HCT116 (cell line): ENCODE measurements around the gene IQCN. TPM values are rescaled to one million over a fixed set of nuclear protein-coding genes. Genes with fewer than 3 reads are reported as not detected.
A peak's percentile ranks its signal among the peaks of the same experiment; 100 is the strongest.

Experiments
- ATAC-seq: fragments of 200-7000 bp; cut with Tn5 transposase; 2 replicates; pipeline ENCODE4 v1.9.1; 2020; ENCODE audit warnings: mild to moderate bottlenecking, moderate library complexity
- BruUV-seq: library from RNA; stranded (reverse); fragments of 400-500 nt; replicated peaks from 2 replicates; lab custom pipeline; 2021; lab: Mats Ljungman, UMichigan
- CTCF ChIA-PET: fragments of 300-600 bp; sonication (Branson Sonifier 250); formaldehyde crosslinking; loops from one replicate; lab custom pipeline; 2021; ENCODE audit warnings: antibody characterized with exemption; lab: Charles Lee
- POLR2A ChIA-PET: fragments of 300-600, 350-600 bp; sonication (Branson Sonifier 250); formaldehyde crosslinking; loops from one replicate; lab custom pipeline; 2021; ENCODE audit warnings: antibody characterized with exemption; lab: Charles Lee
- RAD21 ChIA-PET, 2 experiments: fragments of 300-600 bp; sonication (Branson Sonifier 250); formaldehyde crosslinking; loops; one replicate each; lab custom pipeline; 2023; ENCODE audit warnings: low total read pairs in 2 of 2; ENCODE audit not compliant: uncharacterized antibody in 2 of 2, unreplicated experiment in 2 of 2, low non-redundant PET in 1 of 2; lab: Charles Lee
- DNase-seq: peaks from one replicate; pipeline ENCODE4 v3.0.0-alpha.2; 2010; ENCODE audit warnings: low read depth, low spot score
- H2AFZ ChIP-seq: fragments of 200-600 bp; shearing (Covaris generic), sonication (generic); 2 replicates; pipeline ENCODE4 v1.6.1; 2017; ENCODE audit warnings: low read depth, mixed run types, mixed read lengths, antibody characterized with exemption, low read length; ENCODE audit not compliant: poor library complexity, severe bottlenecking
- H3K27ac ChIP-seq: 2 replicates; pipeline ENCODE4 v1.5.1; 2012; ENCODE audit warnings: low read depth, low read length
- H3K27me3 ChIP-seq: fragments of 200-600 bp; sonication (generic); 2 replicates; pipeline ENCODE4 v1.6.1; 2016; ENCODE audit warnings: mixed run types, low read length, mixed read lengths; ENCODE audit not compliant: insufficient read depth
- H3K36me3 ChIP-seq, 2 experiments: fragments of 200-500 bp in 1 of 2; fragments of 200-600 bp in 1 of 2; sonication (Bioruptor generic) in 1 of 2; sonication (generic) in 1 of 2; 2 replicates each; pipeline versions ENCODE4 v1.5.1 to v1.6.1; 2014 to 2016; ENCODE audit warnings: low read length in 2 of 2, inconsistent platforms in 1 of 2, mixed read lengths in 1 of 2, mixed run types in 1 of 2; ENCODE audit not compliant: insufficient read depth in 2 of 2, control insufficient read depth in 1 of 2
- H3K4me1 ChIP-seq, 2 experiments: fragments of 200-600 bp in 1 of 2; sonication (generic) in 1 of 2; 2 replicates each; pipeline versions ENCODE4 v1.5.1 to v1.6.1; 2012 to 2017; ENCODE audit warnings: low read length in 2 of 2, inconsistent platforms in 1 of 2, mild to moderate bottlenecking in 1 of 2, mixed read lengths in 1 of 2, mixed run types in 1 of 2, moderate library complexity in 1 of 2; ENCODE audit not compliant: insufficient read depth in 2 of 2, control insufficient read depth in 1 of 2
- H3K4me2 ChIP-seq: fragments of 200-600 bp; sonication (generic); 2 replicates; pipeline ENCODE4 v1.6.1; 2017; ENCODE audit warnings: mixed run types, low read length, mixed read lengths
- H3K4me3 ChIP-seq, 2 experiments: fragments of 200-600 bp in 1 of 2; sonication (generic) in 1 of 2; replicated peaks in 1 of 2; 2 replicates each; pipeline ENCODE4 v1.5.1; 2011 to 2016; ENCODE audit warnings: low read length in 2 of 2, control low read depth in 1 of 2, low read depth in 1 of 2, mild to moderate bottlenecking in 1 of 2, mixed read lengths in 1 of 2, mixed run types in 1 of 2
- H3K79me2 ChIP-seq: fragments of 200-600 bp; sonication (generic); 2 replicates; pipeline ENCODE4 v1.6.1; 2017; ENCODE audit warnings: mild to moderate bottlenecking, mixed run types, low read length, moderate library complexity, mixed read lengths; ENCODE audit not compliant: insufficient read depth
- H3K9ac ChIP-seq: fragments of 200-600 bp; sonication (generic); 2 replicates; pipeline ENCODE4 v1.6.1; 2016; ENCODE audit warnings: low read length, mixed read lengths
- H3K9me2 ChIP-seq: fragments of 200-600 bp; sonication (generic), shearing (Covaris generic); 2 replicates; pipeline ENCODE4 v1.6.1; 2017; ENCODE audit warnings: mixed run types, mild to moderate bottlenecking, moderate library complexity; ENCODE audit not compliant: insufficient read depth
- H3K9me3 ChIP-seq, 2 experiments: fragments of 200-500 bp in 1 of 2; fragments of 200-600 bp in 1 of 2; sonication (Bioruptor generic) in 1 of 2; sonication (generic) in 1 of 2; 2 replicates each; pipeline ENCODE4 v1.6.1; 2014 to 2017; ENCODE audit warnings: low read length in 2 of 2, mixed read lengths in 2 of 2, inconsistent platforms in 1 of 2, low read depth in 1 of 2, mild to moderate bottlenecking in 1 of 2, mixed run types in 1 of 2, moderate library complexity in 1 of 2; ENCODE audit not compliant: control insufficient read depth in 1 of 2, insufficient read depth in 1 of 2
- H4K20me1 ChIP-seq: fragments of 200-600 bp; sonication (generic), shearing (Covaris generic); 2 replicates; pipeline ENCODE4 v1.6.1; 2017; ENCODE audit warnings: mixed run types, mild to moderate bottlenecking, moderate library complexity; ENCODE audit not compliant: insufficient read depth
- CBX3 ChIP-seq: IDR thresholded peaks from 2 replicates; pipeline ENCODE4 v1.6.1; 2012; ENCODE audit warnings: low read depth
- ELF1 ChIP-seq: IDR thresholded peaks from 2 replicates; pipeline ENCODE4 v1.6.1; 2012; ENCODE audit warnings: low read depth, borderline replicate concordance
- EZH2phosphoT487 ChIP-seq: fragments of 200-600 bp; IDR thresholded peaks from 2 replicates; pipeline ENCODE4 v1.6.1; 2018; ENCODE audit warnings: antibody characterized with exemption, borderline replicate concordance
- FOSL1 ChIP-seq: IDR thresholded peaks from 2 replicates; pipeline ENCODE4 v1.6.1; 2012; ENCODE audit warnings: low read depth
- JUND ChIP-seq: IDR thresholded peaks from 2 replicates; pipeline ENCODE4 v1.6.1; 2012
- POLR2AphosphoS5 ChIP-seq: IDR thresholded peaks from 2 replicates; pipeline ENCODE4 v1.6.1; 2011; ENCODE audit warnings: mild to moderate bottlenecking, low read depth, low read length, moderate library complexity
- RAD21 ChIP-seq: IDR thresholded peaks from 2 replicates; pipeline ENCODE4 v1.6.1; 2012; ENCODE audit warnings: low read depth, mild to moderate bottlenecking
- SIN3A ChIP-seq: IDR thresholded peaks from 2 replicates; pipeline ENCODE4 v1.6.1; 2012; ENCODE audit warnings: low read depth
- SP1 ChIP-seq: IDR thresholded peaks from 2 replicates; pipeline ENCODE4 v1.6.1; 2012; ENCODE audit warnings: low read depth
- SRF ChIP-seq: IDR thresholded peaks from 2 replicates; pipeline ENCODE4 v1.6.1; 2012; ENCODE audit warnings: low read depth
- YY1 ChIP-seq: IDR thresholded peaks from 2 replicates; pipeline ENCODE4 v1.6.1; 2011; ENCODE audit warnings: low read length, low read depth, moderate library complexity, mild to moderate bottlenecking; ENCODE audit not compliant: insufficient replicate concordance; ENCODE audit errors: extremely low read depth
- ZNF274 ChIP-seq: fragments of 200-500 bp; sonication (Bioruptor generic); IDR thresholded peaks from 2 replicates; pipeline ENCODE4 v1.6.1; 2014; ENCODE audit warnings: mild to moderate bottlenecking, low read depth, low read length, inconsistent platforms
- intact Hi-C: fragments of 100-400 bp; cut with micrococcal nuclease; formaldehyde crosslinking; loops from 2 replicates; pipeline ENCODE4 v1.10.0; 2022
- microRNA-seq: library from miRNA; unstranded; fragments of <30 nt; microRNA quantifications from one replicate; pipeline ENCODE4, GENCODE V29; 2016; ENCODE audit warnings: borderline number of aligned reads
- total RNA-seq: library from RNA; stranded (reverse); gene quantifications from one replicate; pipeline ENCODE4 v1.2.1, GENCODE V29; 2021; ENCODE audit not compliant: unreplicated experiment
- TF ChIP-seq, protein P1 (sequence below), 3 experiments: fragments of 200-600 bp in 1 of 3; sonication (generic) in 1 of 3; IDR thresholded peaks in 2 of 3; conservative IDR thresholded peaks in 1 of 3; 2 replicates each; pipeline ENCODE4 v1.5.1; 2012 to 2017; ENCODE audit warnings: low read depth in 2 of 3, low read length in 2 of 3, antibody characterized with exemption in 1 of 3, borderline replicate concordance in 1 of 3, control low read depth in 1 of 3, mild to moderate bottlenecking in 1 of 3, mixed read lengths in 1 of 3, mixed run types in 1 of 3, moderate library complexity in 1 of 3; ENCODE audit not compliant: insufficient read depth in 1 of 3
- TF ChIP-seq, protein P2 (sequence below): IDR thresholded peaks from 2 replicates; pipeline ENCODE4 v1.6.1; 2012
- TF ChIP-seq, protein P3 (sequence below): IDR thresholded peaks from 2 replicates; pipeline ENCODE4 v1.6.1; 2012

The IQCN gene
- total RNA-seq, 1 experiment from 2014 or later = 4.8 TPM

DNA sequence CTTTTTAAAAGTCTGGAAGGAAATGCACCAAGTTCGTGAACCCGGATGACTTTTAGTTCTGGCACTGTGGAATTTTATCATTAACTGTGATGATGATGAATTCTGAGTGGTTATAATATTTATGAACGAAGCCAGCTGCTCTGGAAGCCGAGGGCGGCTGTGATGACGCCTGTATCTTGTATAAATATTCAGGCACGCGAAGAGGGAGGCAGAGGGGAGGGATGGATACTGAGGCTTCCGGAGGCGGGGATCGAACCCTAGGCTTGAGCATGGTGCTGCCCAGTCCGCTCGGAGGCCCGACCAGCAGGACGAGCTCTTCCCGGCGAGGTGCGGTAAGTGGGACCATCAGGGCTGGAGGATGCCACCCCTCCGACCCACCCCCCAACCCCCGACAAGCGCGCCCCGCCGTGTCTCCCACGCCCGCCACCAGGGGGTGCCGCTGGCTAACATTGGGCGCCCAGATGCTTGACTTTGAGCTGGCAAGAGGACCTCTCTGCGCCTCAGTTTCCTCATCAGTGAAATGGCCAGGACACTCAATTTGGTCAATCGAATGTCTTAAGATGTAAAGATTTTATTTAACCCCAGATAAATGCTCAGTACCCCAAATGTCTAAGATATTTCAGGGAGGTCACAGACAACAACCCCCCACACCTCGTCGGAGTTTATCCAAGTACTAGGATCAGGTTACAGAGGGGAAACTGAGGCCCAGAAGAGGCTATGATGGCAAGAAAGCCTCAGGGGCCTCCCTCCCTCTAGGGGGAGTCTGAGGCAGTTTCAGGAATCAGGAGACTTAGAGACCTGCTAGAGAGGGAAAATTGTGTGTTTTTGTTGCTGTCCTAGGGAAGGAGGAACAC, 65.9 kb downstream of the IQCN start:
- peak overlapping the region; percentile 77 for H2AFZ ChIP-seq
- ATAC-seq (no peak), DNase-seq (no peak)
- H3K9ac ChIP-seq = peak overlapping the region; percentile 24; the same call in 1 of the 2 replicates
- TF ChIP-seq POLR2AphosphoS5 (no peak), YY1 (no peak), RAD21 (peak; percentile 81), SRF (no peak), ZNF274 (no peak), SIN3A (no peak), SP1 (no peak), FOSL1 (no peak), JUND (no peak), CBX3 (no peak), ELF1 (no peak), EZH2phosphoT487 (no peak)
- TF ChIP-seq, protein P1, sequence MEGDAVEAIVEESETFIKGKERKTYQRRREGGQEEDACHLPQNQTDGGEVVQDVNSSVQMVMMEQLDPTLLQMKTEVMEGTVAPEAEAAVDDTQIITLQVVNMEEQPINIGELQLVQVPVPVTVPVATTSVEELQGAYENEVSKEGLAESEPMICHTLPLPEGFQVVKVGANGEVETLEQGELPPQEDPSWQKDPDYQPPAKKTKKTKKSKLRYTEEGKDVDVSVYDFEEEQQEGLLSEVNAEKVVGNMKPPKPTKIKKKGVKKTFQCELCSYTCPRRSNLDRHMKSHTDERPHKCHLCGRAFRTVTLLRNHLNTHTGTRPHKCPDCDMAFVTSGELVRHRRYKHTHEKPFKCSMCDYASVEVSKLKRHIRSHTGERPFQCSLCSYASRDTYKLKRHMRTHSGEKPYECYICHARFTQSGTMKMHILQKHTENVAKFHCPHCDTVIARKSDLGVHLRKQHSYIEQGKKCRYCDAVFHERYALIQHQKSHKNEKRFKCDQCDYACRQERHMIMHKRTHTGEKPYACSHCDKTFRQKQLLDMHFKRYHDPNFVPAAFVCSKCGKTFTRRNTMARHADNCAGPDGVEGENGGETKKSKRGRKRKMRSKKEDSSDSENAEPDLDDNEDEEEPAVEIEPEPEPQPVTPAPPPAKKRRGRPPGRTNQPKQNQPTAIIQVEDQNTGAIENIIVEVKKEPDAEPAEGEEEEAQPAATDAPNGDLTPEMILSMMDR (IDR thresholded peaks at IDR 0.05 in 2 of 3, conservative IDR thresholded peaks at IDR 0.05 in 1 of 3; ENCODE audit: borderline replicate concordance in 1 of 3, insufficient read depth in 1 of 3, low read depth in 2 of 3, low read length in 2 of 3) = peak; percentile 55 to 79 (median 63); a peak in 5 of 6 replicates
- TF ChIP-seq, protein P2, sequence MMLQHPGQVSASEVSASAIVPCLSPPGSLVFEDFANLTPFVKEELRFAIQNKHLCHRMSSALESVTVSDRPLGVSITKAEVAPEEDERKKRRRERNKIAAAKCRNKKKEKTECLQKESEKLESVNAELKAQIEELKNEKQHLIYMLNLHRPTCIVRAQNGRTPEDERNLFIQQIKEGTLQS = no peak
- TF ChIP-seq, protein P3, sequence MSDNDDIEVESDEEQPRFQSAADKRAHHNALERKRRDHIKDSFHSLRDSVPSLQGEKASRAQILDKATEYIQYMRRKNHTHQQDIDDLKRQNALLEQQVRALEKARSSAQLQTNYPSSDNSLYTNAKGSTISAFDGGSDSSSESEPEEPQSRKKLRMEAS = no peak
- POLR2A ChIA-PET = interaction anchor here (0.6 to 1.4 kb wide), 7 partner anchors 12 to 174 kb away, joined by 3 to 6 read pairs (median 3); partner anchors contain the start of gene MPV17L2
- RAD21 ChIA-PET = interaction anchor here (0.6 to 2.0 kb wide), 6 partner anchors 17 to 138 kb away, joined by 3 to 11 read pairs (median 4); no protein-coding TSS in a partner anchor
- H3K4me2 ChIP-seq = peak overlapping the region; percentile 68
- H4K20me1 ChIP-seq = no peaks in the 10 kb centered on the region
- H3K9me3 ChIP-seq = no peaks in the 10 kb centered on the region
- peaks cover 10 to 23% of the 10 kb centered on the region in 2 experiments for H3K4me1 ChIP-seq
- peaks cover 1% of the 10 kb centered on the region; the same call in 1 of the 2 replicates for H3K79me2 ChIP-seq
- no TSS peak for BruUV-seq
- no peaks in the 10 kb centered on the region for H3K36me3 ChIP-seq
- H3K4me3 ChIP-seq = peak overlapping the region; percentile 19 to 23
- H3K27me3 ChIP-seq = no peaks in the 10 kb centered on the region
- no peak overlapping the region for H3K27ac ChIP-seq
- intact Hi-C loops = loop anchor here (1.0 to 10.0 kb wide), 2 partner anchors 43 to 116 kb away; partner anchors contain the start of gene LSM4
- H3K9me2 ChIP-seq = no peaks in the 10 kb centered on the region
- CTCF ChIA-PET = interaction anchor here (0.6 to 5.9 kb wide), 11 partner anchors 12 to 1274 kb away, joined by 3 to 106 read pairs (median 6); partner anchors contain the start of gene SSBP4

Small RNAs within 50 kb of the gene (microRNA-seq; reads per million reads assigned to microRNA genes)
- gene MIR3188 = 2.4 reads per million

Other genes starting within 250 kb of the IQCN start
- not detected for gene IL12RB1, start 187.5 kb downstream of the IQCN start, total RNA-seq
- gene MAST3, start 176.7 kb downstream of the IQCN start, total RNA-seq = 14.2 TPM
- 53.4 TPM for gene PIK3R2, start 121.3 kb downstream of the IQCN start, total RNA-seq
- 64.6 TPM for gene IFI30, start 100.6 kb downstream of the IQCN start, total RNA-seq
- 18.7 TPM for gene MPV17L2, start 81.2 kb downstream of the IQCN start, total RNA-seq
- gene RAB3A, start 70.4 kb downstream of the IQCN start, total RNA-seq = 10.6 TPM
- 1.5 TPM for gene PDE4C, start 48.0 kb downstream of the IQCN start, total RNA-seq
- 221 TPM for gene JUND, start 7.2 kb upstream of the IQCN start, total RNA-seq
- 400 TPM for gene LSM4, start 48.6 kb upstream of the IQCN start, total RNA-seq
- gene PGPEP1, start 66.1 kb upstream of the IQCN start, total RNA-seq = 30.9 TPM
- gene GDF15, start 111.7 kb upstream of the IQCN start, total RNA-seq = 425 TPM
- 0.12 TPM for gene LRRC25, start 123.2 kb upstream of the IQCN start, total RNA-seq
- gene SSBP4, start 144.9 kb upstream of the IQCN start, total RNA-seq = 164 TPM
- 365 TPM for gene ISYNA1, start 163.7 kb upstream of the IQCN start, total RNA-seq
- 22.9 TPM for gene ELL, start 247.6 kb upstream of the IQCN start, total RNA-seq